GM21529 (cell line): ENCODE results near the gene BPIFB3.

ENCODE experiments used
- ATAC-seq: cut with Tn5 transposase; IDR thresholded peaks from one replicate; pipeline ENCODE4 v1.9.1; 2021; ENCODE audit not compliant: unreplicated experiment

The BPIFB3 gene

GRCh38 chr20:33053291-33054106, at the start of gene BPIFB3:
Gene BPIFB3, plus strand, starts transcription at chr20:33053903. Its CDS starts 1,533 bp downstream, at chr20:33055436.
- ATAC-seq, result no peak

DNA sequence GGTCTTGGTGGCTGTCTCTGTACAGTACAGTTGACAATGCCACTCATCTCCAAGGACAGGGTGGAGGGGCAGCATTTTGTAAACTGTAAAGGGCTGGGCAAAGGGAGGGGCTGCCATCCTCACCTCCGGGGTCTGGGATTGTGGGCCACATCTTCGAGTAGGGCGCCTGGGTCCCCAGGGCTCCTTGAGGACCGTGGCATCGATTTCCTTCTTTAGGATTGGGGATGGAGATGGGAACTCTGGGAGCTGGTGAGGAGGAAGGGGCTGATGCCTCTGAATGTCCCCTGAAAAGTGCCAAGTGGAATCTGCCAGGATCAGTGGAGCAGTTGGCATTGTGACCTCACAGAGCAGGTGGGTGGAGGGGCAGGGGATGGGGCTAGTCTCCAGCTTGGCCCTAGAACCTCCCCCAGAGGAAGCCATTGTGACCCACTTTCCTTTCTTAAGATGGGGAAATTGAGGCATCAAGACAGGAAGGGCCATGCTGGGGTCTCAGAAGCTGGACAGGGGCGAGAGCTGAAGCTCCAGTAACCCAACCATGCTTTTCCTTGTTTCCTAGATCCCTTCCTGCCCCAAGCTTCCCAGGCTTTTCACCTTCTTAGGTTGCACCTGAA, 49.5 kb upstream of the BPIFB3 start, which contains the start of gene SUN5:
SUN5 (minus strand) TSS at position 293 of the 611 bp plus-strand sequence; CDS start at position 200, 93 bp downstream.
- no peak for ATAC-seq

DNA sequence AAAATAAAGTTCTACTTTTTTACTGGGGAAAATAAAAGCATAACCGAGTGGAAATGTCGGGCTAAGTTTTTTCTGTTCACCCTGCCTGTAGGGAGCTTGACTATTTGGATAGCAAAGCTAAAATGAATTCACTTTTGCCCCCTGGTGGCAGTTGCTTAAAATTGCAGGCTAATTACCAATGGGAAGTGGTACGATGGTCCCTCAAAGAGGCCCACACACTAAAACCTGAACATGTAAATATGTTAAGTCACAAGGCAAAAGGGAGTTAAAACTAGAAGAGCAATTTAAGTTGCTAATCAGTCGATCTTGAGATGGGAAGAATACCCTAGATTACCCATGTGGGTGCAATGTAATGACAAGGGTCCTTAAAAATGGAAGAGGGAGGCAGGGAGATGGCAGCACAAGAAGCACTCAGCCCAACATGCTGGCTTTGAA, 48.6 kb upstream of the BPIFB3 start:
- ATAC-seq, result no peak

DNA sequence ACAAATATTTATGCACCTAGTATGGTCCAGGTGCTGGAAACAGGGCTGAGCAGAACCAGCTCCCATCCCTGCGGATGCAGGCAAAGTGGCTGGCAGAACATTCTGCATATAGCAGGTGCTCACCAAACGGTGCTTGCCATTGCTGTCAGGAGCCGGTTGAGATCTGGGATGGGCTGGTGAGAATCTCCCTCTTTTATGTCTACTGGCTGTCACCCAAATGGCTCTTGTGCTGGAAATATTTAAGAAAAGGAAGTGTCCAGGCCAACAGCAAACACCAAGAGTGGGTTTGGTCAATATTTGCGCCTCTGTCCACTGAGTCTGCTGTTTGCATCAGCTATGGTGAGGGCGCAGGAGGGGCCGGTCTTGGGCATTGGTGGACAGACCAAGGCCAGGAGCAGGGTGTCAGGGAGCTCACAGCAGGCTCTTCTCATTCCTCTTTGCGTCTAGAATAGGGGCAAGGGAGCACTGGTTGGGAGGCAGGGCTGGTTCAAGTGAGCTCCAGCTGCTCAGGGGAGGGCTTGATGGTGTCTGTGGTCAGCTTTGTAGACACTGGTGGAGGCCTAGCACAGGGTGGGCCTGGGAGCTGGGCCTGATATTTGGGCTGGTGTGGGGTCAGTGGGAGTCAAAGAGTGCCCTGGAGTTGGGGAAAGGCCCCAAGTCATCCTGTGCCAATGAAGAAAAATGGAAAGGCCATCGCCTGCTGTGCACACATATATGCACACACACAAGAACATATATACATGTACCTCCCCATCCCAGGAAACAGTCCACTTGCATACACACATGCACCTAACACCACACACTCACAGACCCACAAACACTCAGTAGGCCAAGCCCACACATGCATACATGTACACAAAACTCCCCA, 47.6 kb upstream of the BPIFB3 start:
- ATAC-seq, result no peak

GRCh38 chr20:33006776-33007375, 46.8 kb upstream of the BPIFB3 start:
- ATAC-seq, result no peak

- ATAC-seq, result no peak
Observed at GRCh38 chr20:33007376-33008335, 46.0 kb upstream of the BPIFB3 start, which contains the start of gene BPIFB2. Gene BPIFB2, plus strand, starts transcription at chr20:33007704. Its CDS starts 871 bp downstream, at chr20:33008575.

DNA sequence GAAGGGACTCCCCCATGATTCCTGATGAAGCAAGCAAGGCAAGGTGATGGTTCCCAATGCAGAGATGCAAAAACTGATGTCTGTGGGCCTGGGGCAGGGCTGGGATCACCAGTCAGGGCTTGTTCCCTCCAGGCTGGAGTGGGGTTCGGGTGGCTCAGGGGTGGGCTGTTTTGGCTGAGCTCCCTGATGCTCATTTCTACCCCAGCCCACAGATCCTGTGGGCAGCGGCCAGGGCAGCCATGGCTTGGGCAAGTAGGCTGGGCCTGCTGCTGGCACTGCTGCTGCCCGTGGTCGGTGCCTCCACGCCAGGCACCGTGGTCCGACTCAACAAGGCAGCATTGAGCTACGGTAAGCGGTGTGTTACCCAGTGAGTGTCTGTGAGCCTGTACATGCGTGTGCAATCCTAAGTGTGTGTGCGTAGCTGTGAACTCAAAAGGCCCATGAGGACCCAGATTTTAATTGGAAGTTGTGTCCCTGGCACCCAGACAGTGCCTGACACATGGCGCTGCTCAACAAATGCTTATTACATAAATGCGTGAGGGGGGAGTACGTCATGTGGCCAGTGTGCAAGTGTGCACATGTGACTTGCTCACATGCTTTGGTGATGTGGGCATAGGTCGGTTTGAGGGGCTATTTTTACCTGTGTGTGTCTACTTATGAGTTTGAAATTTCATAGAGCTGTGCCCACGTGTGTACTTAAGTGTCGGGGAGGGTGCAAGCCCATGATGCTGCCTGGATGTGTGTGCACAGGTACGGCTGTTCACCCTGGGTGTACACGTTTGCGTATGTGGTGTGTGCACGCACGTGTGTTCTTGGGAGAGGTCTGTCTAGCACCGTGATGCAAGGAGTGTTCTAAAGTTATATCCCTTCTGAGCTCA, 45.1 kb upstream of the BPIFB3 start:
- ATAC-seq, result no peak

GRCh38 chr20:33009214-33010132, 44.2 kb upstream of the BPIFB3 start:
- ATAC-seq, result no peak

DNA sequence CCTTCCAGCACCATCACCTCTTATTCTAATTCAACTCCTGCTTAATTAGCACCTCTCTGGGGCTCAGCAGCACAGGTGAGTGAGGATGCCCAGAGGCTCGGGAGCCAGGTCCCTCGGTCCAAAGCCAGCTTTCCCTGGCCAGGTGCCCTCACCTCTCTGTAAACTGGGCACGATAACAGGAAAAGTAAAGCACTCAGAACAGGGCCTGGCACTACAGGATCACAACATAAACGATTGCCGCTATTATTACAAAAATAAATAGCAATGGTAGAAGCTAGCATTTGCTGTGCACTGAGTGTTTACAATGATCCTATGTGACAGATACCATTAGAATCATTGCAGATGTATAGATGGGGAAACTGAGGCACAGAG, 43.6 kb upstream of the BPIFB3 start:
- no peak for ATAC-seq

- no peak for ATAC-seq
Observed at GRCh38 chr20:33010674-33011449, 42.8 kb upstream of the BPIFB3 start.

GRCh38 chr20:33012327-33013189, 41.1 kb upstream of the BPIFB3 start:
- no peak for ATAC-seq

- ATAC-seq, result no peak
Observed at GRCh38 chr20:33013701-33014326, 39.9 kb upstream of the BPIFB3 start.

- no peak for ATAC-seq
Observed at GRCh38 chr20:33014336-33015113, 39.2 kb upstream of the BPIFB3 start.

GRCh38 chr20:33015114-33015484, 38.6 kb upstream of the BPIFB3 start:
- ATAC-seq, result no peak
